Mucosa of descending colon (tissue), 3 donors: ENCODE measurements around the gene CRYBB3. TPM values are rescaled to one million over a fixed set of nuclear protein-coding genes. Genes with fewer than 3 reads are reported as not detected.
"Not testable (repeated sequence)": the region's sequence is repeated elsewhere in the genome, so short reads cannot be mapped to it uniquely, and the experiment has no call there.

Source experiments
- ATAC-seq: fragments of 200-7000 bp; cut with Tn5 transposase; one replicate; pipeline ENCODE4 v1.9.1; 2020; ENCODE audit warnings: mild to moderate bottlenecking, moderate library complexity
- DNase-seq, 3 donors: peaks; one replicate each; pipeline ENCODE4 v3.0.0-alpha.2; 2020
- H3K36me3 ChIP-seq: fragments of 200-600 bp; one replicate; pipeline ENCODE4 v1.8.0; 2021; ENCODE audit warnings: low read depth, mild to moderate bottlenecking
- H3K4me1 ChIP-seq: fragments of 200-600 bp; one replicate; pipeline ENCODE4 v1.8.0; 2021; ENCODE audit warnings: low read depth, mild to moderate bottlenecking
- H3K4me3 ChIP-seq: fragments of 200-600 bp; one replicate; pipeline ENCODE4 v1.8.0; 2021; ENCODE audit warnings: mild to moderate bottlenecking
- H3K9me3 ChIP-seq: fragments of 200-600 bp; one replicate; pipeline ENCODE4 v1.8.0; 2021; ENCODE audit warnings: mild to moderate bottlenecking
- intact Hi-C, 2 donors: fragments of 100-400 bp; cut with DNase I in 1 of 2; cut with micrococcal nuclease in 1 of 2; formaldehyde crosslinking; loops; one replicate each; pipeline versions ENCODE4 v1.11.0 to v1.11.1; 2022; cut with DNase I, micrococcal nuclease
- total RNA-seq, 3 donors: library from RNA; stranded (reverse); fragmentation: NEBNext Ultra II Directional in 2 of 3; extraction: Animal tissue kit (Norgen Biotek cat#: 25700) in 2 of 3; gene quantifications; one replicate each; pipeline versions ENCODE4 v1.2.1 to v1.2.4, GENCODE V29; 2021 to 2023
- TF ChIP-seq, protein P1 (sequence below): fragments of 200-600 bp; IDR thresholded peaks from one replicate; pipeline ENCODE4 v1.8.0; 2022; ENCODE audit warnings: antibody characterized with exemption, mild to moderate bottlenecking
- donor health status: DM: no; HTN: no; CAD: no; lungs with moderate emphysema.
- donor health status: DM: no; HTN: no; CAD: no.
- donor health status: DM: no; HTN: yes; CAD: no.

CRYBB3 gene
- total RNA-seq, 3 donors from 2014 or later: 0.82 to 2.9 (median 0.82) TPM

DNA sequence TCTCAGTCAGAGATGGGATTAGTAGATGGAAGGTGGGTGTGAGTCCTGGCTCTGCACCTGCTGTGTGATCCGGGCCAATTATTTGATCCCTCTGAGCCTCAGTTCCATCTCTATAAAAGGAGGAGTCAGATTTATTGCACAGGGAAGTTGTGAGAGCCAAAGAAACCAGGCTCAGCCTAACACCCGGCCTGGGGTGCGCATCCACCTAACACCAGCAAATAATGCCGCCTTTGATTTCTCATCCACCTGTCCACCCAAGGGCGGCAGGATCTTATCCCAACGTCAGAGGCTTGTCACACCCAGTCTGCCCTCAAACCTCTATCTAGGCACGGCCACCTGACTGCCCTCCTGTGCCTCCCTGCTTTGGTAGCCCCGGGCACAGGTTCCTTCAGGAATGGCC lies 22.1 kb downstream of the CRYBB3 start:
- Histone ChIP-seq H3K4me3 (no peak overlapping the region), H3K36me3 (no peaks in the 10 kb centered on the region), H3K9me3 (no peaks in the 10 kb centered on the region), H3K4me1 (no peaks in the 10 kb centered on the region)
- TF ChIP-seq, protein P1, sequence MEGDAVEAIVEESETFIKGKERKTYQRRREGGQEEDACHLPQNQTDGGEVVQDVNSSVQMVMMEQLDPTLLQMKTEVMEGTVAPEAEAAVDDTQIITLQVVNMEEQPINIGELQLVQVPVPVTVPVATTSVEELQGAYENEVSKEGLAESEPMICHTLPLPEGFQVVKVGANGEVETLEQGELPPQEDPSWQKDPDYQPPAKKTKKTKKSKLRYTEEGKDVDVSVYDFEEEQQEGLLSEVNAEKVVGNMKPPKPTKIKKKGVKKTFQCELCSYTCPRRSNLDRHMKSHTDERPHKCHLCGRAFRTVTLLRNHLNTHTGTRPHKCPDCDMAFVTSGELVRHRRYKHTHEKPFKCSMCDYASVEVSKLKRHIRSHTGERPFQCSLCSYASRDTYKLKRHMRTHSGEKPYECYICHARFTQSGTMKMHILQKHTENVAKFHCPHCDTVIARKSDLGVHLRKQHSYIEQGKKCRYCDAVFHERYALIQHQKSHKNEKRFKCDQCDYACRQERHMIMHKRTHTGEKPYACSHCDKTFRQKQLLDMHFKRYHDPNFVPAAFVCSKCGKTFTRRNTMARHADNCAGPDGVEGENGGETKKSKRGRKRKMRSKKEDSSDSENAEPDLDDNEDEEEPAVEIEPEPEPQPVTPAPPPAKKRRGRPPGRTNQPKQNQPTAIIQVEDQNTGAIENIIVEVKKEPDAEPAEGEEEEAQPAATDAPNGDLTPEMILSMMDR: no peak
- ATAC-seq: peak; percentile 64
- no peak for DNase-seq
- intact Hi-C loops: no loop called here

DNA sequence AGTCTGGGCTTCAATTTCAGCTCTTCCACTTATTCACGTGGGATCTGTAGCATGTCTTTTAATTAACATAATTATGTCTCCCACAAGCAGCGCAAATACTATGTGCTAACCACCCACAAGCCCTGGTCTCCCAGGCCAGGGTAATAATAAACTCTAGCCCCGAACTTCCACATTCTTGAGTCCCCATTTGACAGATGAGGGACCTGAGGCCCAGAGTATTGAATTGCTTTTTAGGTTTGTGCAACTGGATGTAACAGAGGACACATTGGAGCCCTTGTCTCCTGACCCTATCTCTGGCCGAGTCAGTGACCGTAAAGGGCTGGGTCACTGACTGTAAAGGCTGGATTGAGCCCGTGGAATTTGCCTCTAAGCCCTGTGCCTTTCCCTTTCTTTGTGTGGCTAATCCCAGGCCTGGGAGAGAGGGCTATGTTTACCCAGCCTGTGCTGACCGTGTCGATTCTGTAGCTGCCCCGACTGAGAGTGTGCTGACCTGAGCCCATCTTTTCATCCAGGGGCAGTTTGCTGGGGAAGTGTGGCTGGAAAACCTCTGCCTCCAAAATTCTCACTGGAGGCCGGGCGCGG lies 23.7 kb downstream of the CRYBB3 start:
- Histone ChIP-seq H3K36me3 (no peaks in the 10 kb centered on the region), H3K4me3 (no peak overlapping the region), H3K9me3 (no peaks in the 10 kb centered on the region), H3K4me1 (no peaks in the 10 kb centered on the region)
- TF ChIP-seq, protein P1: no peak
- DNase-seq (no peak), ATAC-seq (no peak)
- intact Hi-C loops: no loop called here

DNA sequence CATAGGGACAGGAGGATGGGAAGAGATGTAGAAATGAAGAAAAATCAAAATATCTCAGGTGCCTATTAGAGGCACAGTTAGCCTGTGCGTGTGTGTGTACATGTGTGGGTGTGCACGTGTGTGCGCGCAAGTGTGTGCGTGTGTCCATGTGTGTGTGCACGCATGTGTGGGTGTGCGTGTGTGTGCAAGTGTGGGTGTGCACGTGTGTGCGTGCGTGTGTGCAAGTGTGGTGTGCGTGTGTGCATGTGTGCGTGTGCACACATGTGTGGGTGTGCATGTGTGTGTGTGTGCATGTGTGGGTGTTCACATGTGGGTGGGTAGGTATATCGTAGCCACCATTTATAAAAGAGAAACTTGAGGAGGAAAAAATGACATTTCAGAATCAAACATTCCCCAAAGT lies 29.2 kb downstream of the CRYBB3 start:
- no peaks in the 10 kb centered on the region for H3K9me3 ChIP-seq
- intact Hi-C loops: no loop called here
- DNase-seq (no peak), ATAC-seq (no peak)
- H3K4me3 ChIP-seq: no peak overlapping the region
- no peaks in the 10 kb centered on the region for H3K4me1 ChIP-seq
- H3K36me3 ChIP-seq: no peaks in the 10 kb centered on the region
- TF ChIP-seq, protein P1: no peak

DNA sequence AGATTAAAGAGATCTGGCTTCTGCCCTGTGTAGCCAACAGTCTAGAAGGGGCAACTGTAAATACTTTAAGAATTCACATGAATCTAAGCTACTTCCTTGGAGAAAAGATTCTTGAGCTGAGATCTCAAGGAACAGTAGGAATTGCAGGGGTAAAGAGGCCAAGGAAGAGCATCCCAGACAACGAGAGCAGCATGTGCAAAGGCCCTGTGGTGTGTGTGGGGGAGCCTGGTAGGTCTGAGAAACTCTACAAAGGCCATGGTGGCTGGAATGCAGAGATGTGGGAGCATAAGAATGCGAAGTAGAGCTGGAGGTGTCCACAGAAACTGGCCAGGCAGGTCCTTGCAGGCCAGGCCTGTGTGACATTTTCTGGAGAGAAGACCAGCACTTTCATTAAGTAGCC lies 31.1 kb downstream of the CRYBB3 start:
- ATAC-seq, H3K4me3 ChIP-seq, H3K4me1 ChIP-seq, intact Hi-C loops, H3K9me3 ChIP-seq, H3K36me3 ChIP-seq, DNase-seq: not testable (repeated sequence)

DNA sequence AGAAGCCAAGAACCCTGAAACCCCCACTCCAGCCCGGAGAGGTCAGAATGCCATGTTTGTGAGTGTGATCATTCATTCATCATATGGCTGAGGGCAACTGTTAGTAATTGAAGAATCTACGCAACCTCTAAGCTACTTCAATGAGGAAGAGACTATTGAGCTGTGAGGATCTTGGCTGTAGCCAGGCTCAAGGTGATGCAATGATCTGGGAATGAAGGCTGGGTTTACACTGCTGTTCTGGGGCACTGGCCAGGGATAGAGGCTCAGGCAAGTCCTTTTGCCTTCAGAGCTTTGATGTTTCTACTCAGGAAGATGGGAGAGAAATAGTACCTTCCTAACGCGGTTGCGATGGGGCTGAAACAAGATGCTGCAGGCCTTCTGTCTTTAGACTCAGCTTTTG lies 32.6 kb downstream of the CRYBB3 start:
- no peak for DNase-seq
- TF ChIP-seq, protein P1: no peak
- Histone ChIP-seq H3K4me3 (no peak overlapping the region), H3K9me3 (no peaks in the 10 kb centered on the region), H3K4me1 (no peaks in the 10 kb centered on the region), H3K36me3 (no peaks in the 10 kb centered on the region)
- ATAC-seq: no peak
- intact Hi-C loops: no loop called here

DNA sequence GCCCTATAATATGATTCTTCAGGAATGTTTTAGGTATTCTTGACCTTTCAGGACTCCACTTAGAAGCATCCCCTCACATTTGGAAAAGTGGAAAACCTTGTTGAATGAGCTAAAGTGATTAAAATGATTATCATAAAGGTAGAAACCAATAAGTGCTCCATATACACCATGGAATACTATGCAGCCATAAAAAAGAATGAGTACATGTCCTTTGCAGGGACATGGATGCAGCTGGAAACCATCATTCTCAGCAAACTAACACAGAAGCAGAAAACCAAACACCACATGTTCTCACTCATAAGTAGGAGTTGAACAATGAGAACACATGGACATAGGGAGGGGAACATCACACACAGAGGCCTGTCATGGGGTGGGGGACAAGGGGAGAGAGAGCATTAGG lies 34.0 kb downstream of the CRYBB3 start:
- H3K36me3 ChIP-seq, DNase-seq, H3K4me3 ChIP-seq, H3K9me3 ChIP-seq, intact Hi-C loops, ATAC-seq, H3K4me1 ChIP-seq: not testable (repeated sequence)
